ENCODE data around the gene CDK14. TPM values are rescaled to one million over a fixed set of nuclear protein-coding genes. Genes with fewer than 3 reads are reported as not detected.

CDK14 gene
- total RNA-seq, 1 donor from 2014 or later, result 64.6 TPM

- TF ChIP-seq CTCF (IDR thresholded peaks at IDR 0.05; ENCODE audit: unreplicated experiment), result no peak
- peaks cover 2% of the 10 kb centered on the region for H3K36me3 Mint-ChIP-seq
- H3K27ac Mint-ChIP-seq, result no peak overlapping the region
- no peaks in the 10 kb centered on the region for H3K27me3 Mint-ChIP-seq (ENCODE audit: low read depth)
- H3K4me3 Mint-ChIP-seq, result no peak overlapping the region
- H3K9me3 Mint-ChIP-seq, result no peaks in the 10 kb centered on the region
- no peak for DNase-seq (ENCODE audit: low spot score in 2 of 2, unreplicated experiment in 2 of 2)
- peaks cover 2% of the 10 kb centered on the region for H3K4me1 Mint-ChIP-seq
Observed at GRCh38 chr7:91137153-91137787, 541.1 kb downstream of the CDK14 start.

GRCh38 chr7:91137788-91138368 lies 541.8 kb downstream of the CDK14 start:
- no peak for DNase-seq (ENCODE audit: low spot score in 2 of 2, unreplicated experiment in 2 of 2)
- peaks cover 2% of the 10 kb centered on the region for H3K4me1 Mint-ChIP-seq
- no peak overlapping the region for H3K27ac Mint-ChIP-seq
- H3K4me3 Mint-ChIP-seq, result no peak overlapping the region
- H3K36me3 Mint-ChIP-seq, result peaks cover 2% of the 10 kb centered on the region
- no peaks in the 10 kb centered on the region for H3K9me3 Mint-ChIP-seq
- no peak for TF ChIP-seq CTCF (IDR thresholded peaks at IDR 0.05; ENCODE audit: unreplicated experiment)
- H3K27me3 Mint-ChIP-seq (ENCODE audit: low read depth), result no peaks in the 10 kb centered on the region

- H3K27ac Mint-ChIP-seq, result no peak overlapping the region
- no peak overlapping the region for H3K4me3 Mint-ChIP-seq
- H3K36me3 Mint-ChIP-seq, result peaks cover 2% of the 10 kb centered on the region
- no peaks in the 10 kb centered on the region for H3K9me3 Mint-ChIP-seq
- no peak for DNase-seq (ENCODE audit: low spot score in 2 of 2, unreplicated experiment in 2 of 2)
- peaks cover 2% of the 10 kb centered on the region for H3K4me1 Mint-ChIP-seq
- TF ChIP-seq CTCF (IDR thresholded peaks at IDR 0.05; ENCODE audit: unreplicated experiment), result no peak
- H3K27me3 Mint-ChIP-seq (ENCODE audit: low read depth), result no peaks in the 10 kb centered on the region
Observed at GRCh38 chr7:91140286-91140685, 544.2 kb downstream of the CDK14 start.

- no peak overlapping the region for H3K27ac Mint-ChIP-seq
- peaks cover 2% of the 10 kb centered on the region for H3K36me3 Mint-ChIP-seq
- H3K9me3 Mint-ChIP-seq, result no peaks in the 10 kb centered on the region
- H3K4me3 Mint-ChIP-seq, result no peak overlapping the region
- TF ChIP-seq CTCF (IDR thresholded peaks at IDR 0.05; ENCODE audit: unreplicated experiment), result no peak
- no peaks in the 10 kb centered on the region for H3K27me3 Mint-ChIP-seq (ENCODE audit: low read depth)
- no peak for DNase-seq (ENCODE audit: low spot score in 2 of 2, unreplicated experiment in 2 of 2)
- peaks cover 2% of the 10 kb centered on the region for H3K4me1 Mint-ChIP-seq
Observed at GRCh38 chr7:91140982-91141381, 544.9 kb downstream of the CDK14 start.

GRCh38 chr7:91142743-91143142 lies 546.6 kb downstream of the CDK14 start:
- Mint-ChIP-seq H3K4me3 (no peak overlapping the region), H3K36me3 (peaks cover 2% of the 10 kb centered on the region), H3K27me3 (ENCODE audit: low read depth) (no peaks in the 10 kb centered on the region), H3K27ac (no peak overlapping the region), H3K4me1 (no peaks in the 10 kb centered on the region), H3K9me3 (no peaks in the 10 kb centered on the region)
- TF ChIP-seq CTCF (IDR thresholded peaks at IDR 0.05; ENCODE audit: unreplicated experiment), result no peak
- DNase-seq (ENCODE audit: low spot score in 2 of 2, unreplicated experiment in 2 of 2), result no peak
